B cell (primary cell): ENCODE data around the gene TGFBR1.

ENCODE experiments used
- CTCF ChIP-seq: fragments of 200-600 bp; IDR thresholded peaks from one replicate; pipeline ENCODE4 v1.8.0; 2022; ENCODE audit warnings: antibody characterized with exemption, mild to moderate bottlenecking
- EZH2 ChIP-seq: IDR thresholded peaks from 2 replicates; pipeline ENCODE4 v1.6.1; 2012; ENCODE audit warnings: borderline replicate concordance, low read depth, mild to moderate bottlenecking, moderate library complexity, low read length; ENCODE audit not compliant: insufficient read depth, poor library complexity, severe bottlenecking

GRCh38 chr9:99187311-99187710 is 82.4 kb downstream of the TGFBR1 start:
- no peak for TF ChIP-seq CTCF
- no peak for TF ChIP-seq EZH2
